ENCODE results near the gene ZNF655. TPM values are rescaled to one million over a fixed set of nuclear protein-coding genes. Genes with fewer than 3 reads are reported as not detected.
A peak's percentile ranks its signal among the peaks of the same experiment; 100 is the strongest.
"Not testable (repeated sequence)": the region's sequence is repeated elsewhere in the genome, so short reads cannot be mapped to it uniquely, and the experiment has no call there.

The ZNF655 gene
- 114 TPM for polyA plus RNA-seq (ENCODE audit: insufficient read length)
- long read RNA-seq, donor 1, full-length matches to known transcripts = 17 of 17 reads
- long read RNA-seq, donor 1, partial matches to known transcripts = 0 of 17 reads
- long read RNA-seq, donor 1, other reads (novel, unspliced or antisense) = 0 of 17 reads
- long read RNA-seq, donor 2, transcript ZNF655-221 (2 exons, 671 nt) = major isoform, 6 of 17 reads
- long read RNA-seq, donor 2, partial matches to known transcripts = 0 of 17 reads
- long read RNA-seq, donor 2, other reads (novel, unspliced or antisense) = 0 of 17 reads
- long read RNA-seq, donor 3, full-length matches to known transcripts = 8 of 8 reads
- long read RNA-seq, donor 3, partial matches to known transcripts = 0 of 8 reads
- long read RNA-seq, donor 3, other reads (novel, unspliced or antisense) = 0 of 8 reads
- long read RNA-seq, donor 4, partial matches to known transcripts = 0 of 1 reads
- long read RNA-seq, donor 4, other reads (novel, unspliced or antisense) = 0 of 1 reads
- long read RNA-seq, donor 5, partial matches to known transcripts = 0 of 12 reads
- long read RNA-seq, donor 5, other reads (novel, unspliced or antisense) = 0 of 12 reads
- long read RNA-seq, donor 6, full-length matches to known transcripts = 20 of 20 reads
- long read RNA-seq, donor 6, partial matches to known transcripts = 0 of 20 reads
- long read RNA-seq, donor 6, other reads (novel, unspliced or antisense) = 0 of 20 reads
- long read RNA-seq, donor 7, full-length matches to known transcripts = 19 of 19 reads
- long read RNA-seq, donor 7, partial matches to known transcripts = 0 of 19 reads
- long read RNA-seq, donor 7, other reads (novel, unspliced or antisense) = 0 of 19 reads
- long read RNA-seq, donor 8, full-length matches to known transcripts = 8 of 8 reads
- long read RNA-seq, donor 8, partial matches to known transcripts = 0 of 8 reads
- long read RNA-seq, donor 8, other reads (novel, unspliced or antisense) = 0 of 8 reads

- DNase-seq = peak; percentile 93
These were observed at the start of gene ZNF655 for GRCh38 chr7:99558306-99559174. ZNF655 (plus strand) TSS chr7:99558642; CDS start chr7:99560560, 1,918 bp downstream.

GRCh38 chr7:99514050-99514449 lies 44.4 kb upstream of the ZNF655 start:
- DNase-seq = no peak

GRCh38 chr7:99521399-99521798 lies 37.0 kb upstream of the ZNF655 start:
- no peak for DNase-seq

- DNase-seq = no peak
These were observed 32.6 kb upstream of the ZNF655 start for GRCh38 chr7:99525713-99526440.

- no peak for DNase-seq
These were observed 27.1 kb upstream of the ZNF655 start for GRCh38 chr7:99531354-99531765.

GRCh38 chr7:99535667-99536066 lies 22.8 kb upstream of the ZNF655 start:
- no peak for DNase-seq

- no peak for DNase-seq
These were observed 19.1 kb upstream of the ZNF655 start for GRCh38 chr7:99539213-99539811.

- DNase-seq = no peak
These were observed 17.9 kb upstream of the ZNF655 start for GRCh38 chr7:99540542-99540941.

- no peak for DNase-seq
These were observed 17.2 kb upstream of the ZNF655 start for GRCh38 chr7:99541212-99541611.

GRCh38 chr7:99543081-99543671 lies 15.3 kb upstream of the ZNF655 start:
- no peak for DNase-seq

- DNase-seq = no peak
These were observed 14.5 kb upstream of the ZNF655 start for GRCh38 chr7:99543916-99544315.

GRCh38 chr7:99545308-99545707 lies 13.1 kb upstream of the ZNF655 start:
- not testable (repeated sequence) for DNase-seq

GRCh38 chr7:99549545-99549944 lies 8.9 kb upstream of the ZNF655 start:
- not testable (repeated sequence) for DNase-seq

GRCh38 chr7:99551334-99551733 lies 7.1 kb upstream of the ZNF655 start:
- no peak for DNase-seq

- peak; percentile 93 for DNase-seq
These were observed 6.5 kb upstream of the ZNF655 start, which contains the start of gene FAM200A for GRCh38 chr7:99551767-99552463. FAM200A (minus strand) TSS chr7:99552114; CDS start chr7:99548407, 3,707 bp downstream.

- DNase-seq = no peak
These were observed 5.4 kb upstream of the ZNF655 start for GRCh38 chr7:99553039-99553438.

GRCh38 chr7:99554939-99555338 lies 3.5 kb upstream of the ZNF655 start:
- no peak for DNase-seq

- no peak for DNase-seq
These were observed 1.2 kb upstream of the ZNF655 start for GRCh38 chr7:99557196-99557607.

GRCh38 chr7:99557940-99558305 lies 519 bp upstream of the ZNF655 start:
- DNase-seq = no peak

All from left kidney (tissue), 8 donors.